RWPE2 (cell line): Measurements from ENCODE around the gene ZFAND3.
A peak's percentile ranks its signal among the peaks of the same experiment; 100 is the strongest.

ENCODE experiments used
- ATAC-seq: fragments of 200-7000 bp; cut with Tn5 transposase; 3 replicates; pipeline ENCODE4 v1.9.1; 2021; ENCODE audit warnings: low read depth
- DNase-seq: peaks from one replicate; pipeline ENCODE4 v3.0.0-alpha.2; 2020; ENCODE audit warnings: low spot score
- H3K27ac ChIP-seq: fragments of 450-650 bp; 2 replicates; pipeline ENCODE4 v1.5.1; 2017; ENCODE audit warnings: mild to moderate bottlenecking; ENCODE audit not compliant: poor library complexity, severe bottlenecking
- H3K27me3 ChIP-seq: fragments of 250-450 bp; sonication (Bioruptor Pico); 2 replicates; pipeline ENCODE4 v1.5.1; 2021; ENCODE audit warnings: mild to moderate bottlenecking, moderate library complexity; ENCODE audit not compliant: insufficient read depth, poor library complexity, severe bottlenecking
- H3K36me3 ChIP-seq: fragments of 250-450 bp; sonication (Bioruptor Pico); 2 replicates; pipeline ENCODE4 v1.5.1; 2020; ENCODE audit warnings: low read depth, mild to moderate bottlenecking, moderate library complexity
- H3K4me1 ChIP-seq: fragments of 250-450 bp; sonication (Bioruptor Pico); 2 replicates; pipeline ENCODE4 v1.5.1; 2021; ENCODE audit warnings: mild to moderate bottlenecking, moderate library complexity; ENCODE audit not compliant: insufficient read depth, poor library complexity, severe bottlenecking
- H3K4me3 ChIP-seq: fragments of 250-450 bp; sonication (Bioruptor Pico); 2 replicates; pipeline ENCODE4 v1.5.1; 2021; ENCODE audit warnings: mild to moderate bottlenecking, moderate library complexity; ENCODE audit not compliant: severe bottlenecking
- H3K9me3 ChIP-seq: fragments of 250-450 bp; sonication (Bioruptor Pico); 2 replicates; pipeline ENCODE4 v1.5.1; 2021; ENCODE audit warnings: mild to moderate bottlenecking, moderate library complexity; ENCODE audit not compliant: severe bottlenecking
- CTCF ChIP-seq: fragments of 450-650 bp; IDR thresholded peaks from one replicate; pipeline ENCODE4 v1.5.1; 2017; ENCODE audit warnings: mild to moderate bottlenecking, moderate library complexity; ENCODE audit not compliant: poor library complexity, severe bottlenecking

ZFAND3 gene

GRCh38 chr6:38154731-38155130 lies 335.2 kb downstream of the ZFAND3 start:
- no peak overlapping the region for H3K27ac ChIP-seq
- TF ChIP-seq CTCF: no peak

GRCh38 chr6:38155144-38155543 lies 335.6 kb downstream of the ZFAND3 start:
- Histone ChIP-seq H3K27me3 (no peaks in the 10 kb centered on the region), H3K9me3 (no peaks in the 10 kb centered on the region), H3K36me3 (no peaks in the 10 kb centered on the region), H3K4me3 (no peak overlapping the region), H3K4me1 (peaks cover 3% of the 10 kb centered on the region), H3K27ac (no peak overlapping the region)
- DNase-seq: no peak
- no peak for ATAC-seq
- TF ChIP-seq CTCF: no peak

More at GRCh38 chr6:38154731-38155130, 335.2 kb downstream of the ZFAND3 start:
- Histone ChIP-seq H3K36me3 (no peaks in the 10 kb centered on the region), H3K4me3 (no peak overlapping the region), H3K27me3 (no peaks in the 10 kb centered on the region), H3K9me3 (no peaks in the 10 kb centered on the region), H3K4me1 (peaks cover 3% of the 10 kb centered on the region)
- DNase-seq: no peak
- no peak for ATAC-seq

GRCh38 chr6:38155621-38156204 lies 336.2 kb downstream of the ZFAND3 start:
- TF ChIP-seq CTCF: no peak
- H3K4me1 ChIP-seq: peaks cover 3% of the 10 kb centered on the region
- no peaks in the 10 kb centered on the region for H3K9me3 ChIP-seq
- DNase-seq (no peak), ATAC-seq (0 out of 3 replicates have a peak, but pooled peaks have one; percentile 33)
- no peak overlapping the region for H3K27ac ChIP-seq
- no peak overlapping the region for H3K4me3 ChIP-seq
- H3K27me3 ChIP-seq: no peaks in the 10 kb centered on the region
- no peaks in the 10 kb centered on the region for H3K36me3 ChIP-seq

- no peaks in the 10 kb centered on the region for H3K9me3 ChIP-seq
- ATAC-seq (no peak), DNase-seq (no peak)
- H3K4me1 ChIP-seq: peaks cover 3% of the 10 kb centered on the region
- no peak overlapping the region for H3K4me3 ChIP-seq
- no peak overlapping the region for H3K27ac ChIP-seq
- no peaks in the 10 kb centered on the region for H3K36me3 ChIP-seq
- H3K27me3 ChIP-seq: no peaks in the 10 kb centered on the region
- TF ChIP-seq CTCF: no peak
These were observed 337.5 kb downstream of the ZFAND3 start for GRCh38 chr6:38156818-38157565.

- H3K36me3 ChIP-seq: no peaks in the 10 kb centered on the region
- H3K4me3 ChIP-seq: no peak overlapping the region
These were observed 338.4 kb downstream of the ZFAND3 start for GRCh38 chr6:38157905-38158304.

More at GRCh38 chr6:38157905-38158304, 338.4 kb downstream of the ZFAND3 start:
- H3K27me3 ChIP-seq: no peaks in the 10 kb centered on the region
- no peak for TF ChIP-seq CTCF
- ATAC-seq (no peak), DNase-seq (no peak)
- no peak overlapping the region for H3K27ac ChIP-seq
- H3K4me1 ChIP-seq: peaks cover 3% of the 10 kb centered on the region
- no peaks in the 10 kb centered on the region for H3K9me3 ChIP-seq
